ENCODE measurements around the gene ZNRF1. TPM values are rescaled to one million over a fixed set of nuclear protein-coding genes. Genes with fewer than 3 reads are reported as not detected.

ZNRF1 gene
- total and polyA plus RNA-seq, 2 of the 13 experiments (the other 11 are each of a cell fraction or from before 2014, with no cell fraction given), result 43.9 to 58.7 TPM

- TF ChIP-seq ZFP36 (IDR thresholded peaks at IDR 0.05; ENCODE audit: borderline replicate concordance, low read depth, low read length, partially characterized antibody) (no peak), ZNF382 (CRISPR knock-in tag; IDR thresholded peaks at IDR 0.05; ENCODE audit: borderline replicate concordance) (no peak), SP4 (CRISPR knock-in tag; IDR thresholded peaks at IDR 0.05) (no peak), MAF1 (CRISPR knock-in tag; IDR thresholded peaks at IDR 0.05; ENCODE audit: borderline replicate concordance) (0 out of 2 replicates have a peak, but pooled peaks have one; percentile 21), ZNF503 (CRISPR knock-in tag; IDR thresholded peaks at IDR 0.05) (no peak), CBX5 (CRISPR knock-in tag; IDR thresholded peaks at IDR 0.05; ENCODE audit: borderline replicate concordance) (no peak), KLF12 (CRISPR knock-in tag; IDR thresholded peaks at IDR 0.05; ENCODE audit: borderline replicate concordance) (0 out of 2 replicates have a peak, but pooled peaks have one; percentile 28), ZNF766 (CRISPR knock-in tag; IDR thresholded peaks at IDR 0.05; ENCODE audit: borderline replicate concordance) (0 out of 2 replicates have a peak, but pooled peaks have one; percentile 16), SETDB1 (CRISPR knock-in tag; IDR thresholded peaks at IDR 0.05; ENCODE audit: borderline replicate concordance) (no peak), ZNF740 (CRISPR knock-in tag; IDR thresholded peaks at IDR 0.05) (0 out of 2 replicates have a peak, but pooled peaks have one; percentile 5), TMF1 (CRISPR knock-in tag; IDR thresholded peaks at IDR 0.05; ENCODE audit: low read depth) (0 out of 2 replicates have a peak, but pooled peaks have one; percentile 25), BATF2 (CRISPR knock-in tag; IDR thresholded peaks at IDR 0.05) (no peak), NCOA1 (CRISPR knock-in tag; IDR thresholded peaks at IDR 0.05) (no peak)
- TF ChIP-seq, protein P1, sequence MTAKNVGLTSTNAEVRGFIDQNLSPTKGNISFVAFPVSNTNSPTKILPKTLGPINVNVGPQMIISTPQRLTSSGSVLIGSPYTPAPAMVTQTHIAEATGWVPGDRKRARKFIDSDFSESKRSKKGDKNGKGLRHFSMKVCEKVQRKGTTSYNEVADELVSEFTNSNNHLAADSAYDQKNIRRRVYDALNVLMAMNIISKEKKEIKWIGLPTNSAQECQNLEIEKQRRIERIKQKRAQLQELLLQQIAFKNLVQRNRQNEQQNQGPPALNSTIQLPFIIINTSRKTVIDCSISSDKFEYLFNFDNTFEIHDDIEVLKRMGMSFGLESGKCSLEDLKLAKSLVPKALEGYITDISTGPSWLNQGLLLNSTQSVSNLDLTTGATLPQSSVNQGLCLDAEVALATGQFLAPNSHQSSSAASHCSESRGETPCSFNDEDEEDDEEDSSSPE (CRISPR knock-in tag; IDR thresholded peaks at IDR 0.05), result no peak
- TF ChIP-seq, protein P2, sequence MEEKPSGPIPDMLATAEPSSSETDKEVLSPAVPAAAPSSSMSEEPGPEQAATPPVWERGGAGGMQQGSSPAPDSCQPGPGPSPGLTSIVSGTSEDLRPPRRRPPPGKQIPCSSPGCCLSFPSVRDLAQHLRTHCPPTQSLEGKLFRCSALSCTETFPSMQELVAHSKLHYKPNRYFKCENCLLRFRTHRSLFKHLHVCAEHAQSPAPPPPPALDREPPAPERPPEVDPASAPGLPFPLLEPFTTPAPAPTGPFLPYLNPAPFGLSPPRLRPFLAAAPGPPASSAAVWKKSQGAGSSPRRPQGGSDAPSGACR (CRISPR knock-in tag; IDR thresholded peaks at IDR 0.05), result no peak
- TF ChIP-seq, protein P3, sequence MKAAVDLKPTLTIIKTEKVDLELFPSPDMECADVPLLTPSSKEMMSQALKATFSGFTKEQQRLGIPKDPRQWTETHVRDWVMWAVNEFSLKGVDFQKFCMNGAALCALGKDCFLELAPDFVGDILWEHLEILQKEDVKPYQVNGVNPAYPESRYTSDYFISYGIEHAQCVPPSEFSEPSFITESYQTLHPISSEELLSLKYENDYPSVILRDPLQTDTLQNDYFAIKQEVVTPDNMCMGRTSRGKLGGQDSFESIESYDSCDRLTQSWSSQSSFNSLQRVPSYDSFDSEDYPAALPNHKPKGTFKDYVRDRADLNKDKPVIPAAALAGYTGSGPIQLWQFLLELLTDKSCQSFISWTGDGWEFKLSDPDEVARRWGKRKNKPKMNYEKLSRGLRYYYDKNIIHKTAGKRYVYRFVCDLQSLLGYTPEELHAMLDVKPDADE (CRISPR knock-in tag; IDR thresholded peaks at IDR 0.05), result 0 out of 2 replicates have a peak, but pooled peaks have one; percentile 43
Measured at GRCh38 chr16:75054556-75054947, 55.7 kb downstream of the ZNRF1 start (continued).

All from HepG2 (cell line).